K562 (cell line): ENCODE data around the gene SCN1A. TPM values are rescaled to one million over a fixed set of nuclear protein-coding genes. Genes with fewer than 3 reads are reported as not detected.

ENCODE experiments used
- BCL6 ChIP-seq: fragments of 250-450 bp; sonication (Bioruptor Pico); IDR thresholded peaks from 2 replicates; pipeline ENCODE4 v1.4.0; 2020
- BMI1 ChIP-seq: fragments of 150-350 bp; IDR thresholded peaks from 2 replicates; pipeline ENCODE4 v1.6.1; 2014; ENCODE audit warnings: low read length
- CHD1 ChIP-seq: fragments of 200-600 bp; sonication (generic); IDR thresholded peaks from one replicate; pipeline ENCODE4 v1.6.1; 2012; ENCODE audit warnings: mild to moderate bottlenecking, moderate library complexity, low read length, inconsistent platforms
- COPS2 ChIP-seq: fragments of 450-650 bp; conservative IDR thresholded peaks from 2 replicates; pipeline ENCODE4 v1.6.1; 2016; ENCODE audit warnings: mild to moderate bottlenecking, moderate library complexity
- IRF2 ChIP-seq: sonication (generic); formaldehyde crosslinking; IDR thresholded peaks from 2 replicates; pipeline ENCODE4 v1.8.1; 2022; ENCODE audit warnings: mild to moderate bottlenecking, missing genetic modification reagents
- KHSRP ChIP-seq: fragments of 450-650 bp; IDR thresholded peaks from 2 replicates; pipeline ENCODE4 v1.6.1; 2017
- MBD2 ChIP-seq: sonication (generic); IDR thresholded peaks from 2 replicates; pipeline ENCODE4 v1.6.1; 2016; ENCODE audit warnings: low read depth, borderline replicate concordance
- NEUROD1 ChIP-seq: fragments of 150-350 bp; IDR thresholded peaks from 2 replicates; pipeline ENCODE4 v1.6.1; 2014; ENCODE audit warnings: borderline replicate concordance, low read length, low read depth; ENCODE audit not compliant: partially characterized antibody
- NFRKB ChIP-seq: fragments of 450-650 bp; IDR thresholded peaks from 2 replicates; pipeline ENCODE4 v1.6.1; 2016; ENCODE audit warnings: low read depth
- PHF21A ChIP-seq: fragments of 450-650 bp; IDR thresholded peaks from 2 replicates; pipeline ENCODE4 v1.6.1; 2017; ENCODE audit warnings: low read depth, borderline replicate concordance
- POLR2A ChIP-seq: fragments of 450-650 bp; conservative IDR thresholded peaks from 2 replicates; pipeline ENCODE4 v1.6.1; 2016
- RBFOX2 ChIP-seq: fragments of 200-400 bp; formaldehyde crosslinking; IDR thresholded peaks from 2 replicates; pipeline ENCODE4 v1.6.1; 2017; ENCODE audit warnings: low read depth, mild to moderate bottlenecking, low read length, moderate library complexity
- SIRT6 ChIP-seq: IDR thresholded peaks from one replicate; pipeline ENCODE4 v1.6.1; 2012; ENCODE audit warnings: low read depth, mild to moderate bottlenecking, control low read depth, inconsistent platforms, low read length, moderate library complexity
- SNIP1 ChIP-seq: fragments of 450-650 bp; IDR thresholded peaks from 2 replicates; pipeline ENCODE4 v1.7.1; 2017; ENCODE audit warnings: low read depth, mild to moderate bottlenecking
- SP2 ChIP-seq: IDR thresholded peaks from 2 replicates; pipeline ENCODE4 v1.6.1; 2011; ENCODE audit warnings: mild to moderate bottlenecking, low read depth, low read length, moderate library complexity; ENCODE audit not compliant: poor library complexity, severe bottlenecking; ENCODE audit errors: extremely low read depth
- TARDBP ChIP-seq: fragments of 450-650 bp; IDR thresholded peaks from 2 replicates; pipeline ENCODE4 v1.6.1; 2016
- USF1 ChIP-seq: sonication (generic); formaldehyde crosslinking; IDR thresholded peaks from 2 replicates; pipeline ENCODE4 v1.9.0; 2022; ENCODE audit warnings: mild to moderate bottlenecking, missing genetic modification reagents
- ZBTB8A ChIP-seq: fragments of 450-650 bp; IDR thresholded peaks from 2 replicates; pipeline ENCODE4 v1.6.1; 2018; ENCODE audit warnings: mild to moderate bottlenecking, moderate library complexity; ENCODE audit not compliant: partially characterized antibody
- ZC3H11A ChIP-seq: IDR thresholded peaks from 2 replicates; pipeline ENCODE4 v1.6.1; 2012; ENCODE audit warnings: low read depth, low read length, improper control_type of control experiment
- ZFPM2 ChIP-seq: fragments of 250-450 bp; sonication (Bioruptor Pico); IDR thresholded peaks from 2 replicates; pipeline ENCODE4 v1.5.1; 2022; ENCODE audit warnings: mild to moderate bottlenecking
- ZKSCAN1 ChIP-seq: fragments of 150-350 bp; IDR thresholded peaks from 2 replicates; pipeline ENCODE4 v1.6.1; 2016; ENCODE audit warnings: low read depth, low read length
- ZNF134 ChIP-seq: fragments of 250-450 bp; sonication (Bioruptor Pico); conservative IDR thresholded peaks from 2 replicates; pipeline ENCODE4 v1.4.0; 2020
- ZNF75A ChIP-seq: fragments of 450-650 bp; formaldehyde crosslinking; IDR thresholded peaks from 2 replicates; pipeline ENCODE4 v1.4.0; 2020; ENCODE audit warnings: mild to moderate bottlenecking
- polyA plus RNA-seq, 8 experiments: library from polyadenylated mRNA; depleted of rRNA in 4 of 8; stranded (reverse) in 5 of 8; unstranded in 3 of 8; fragments of >200 nt; fragmentation: Nextera tagmentation in 2 of 8; fragmentation: Illumina TruSeq in 1 of 8; extraction: Ambion mirVana in 2 of 8; extraction: Trizol in 1 of 8; gene quantifications; 2 replicates each; pipeline versions ENCODE4 v1.2.1 to v1.2.3, GENCODE V29; 2011 to 2014; ENCODE audit warnings: inconsistent platforms in 1 of 8, missing spikeins in 1 of 8
- total RNA-seq, 7 experiments: library from RNA; depleted of rRNA in 6 of 7; stranded (reverse); fragments of >200 nt in 6 of 7; fragmentation: Illumina TruSeq in 2 of 7; extraction: Trizol in 2 of 7; gene quantifications; 2 replicates each; pipeline versions ENCODE4 v1.2.1 to v1.2.3, GENCODE V29; 2011 to 2021; ENCODE audit warnings: low replicate concordance in 1 of 7
- TF ChIP-seq, protein P1 (sequence below), 2 experiments: fragments of 200-800 bp in 1 of 2; sonication (Bioruptor generic) in 1 of 2; sonication (generic) in 1 of 2; formaldehyde crosslinking in 1 of 2; IDR thresholded peaks in 1 of 2; conservative IDR thresholded peaks in 1 of 2; 2 replicates each; pipeline versions ENCODE4 v1.5.0 to v1.6.1; 2016 to 2020; ENCODE audit warnings: missing compliant biosample characterization in 1 of 2, missing genetic modification characterization in 1 of 2, missing genetic modification reagents in 1 of 2
- TF ChIP-seq, protein P2 (sequence below), 2 experiments: fragments of 450-650 bp; IDR thresholded peaks; 2 replicates each; pipeline ENCODE4 v1.6.1; 2016

SCN1A gene
- total and polyA plus RNA-seq, 9 of the 15 experiments (the other 6 are each of a cell fraction or from before 2014, with no cell fraction given): not detected

DNA sequence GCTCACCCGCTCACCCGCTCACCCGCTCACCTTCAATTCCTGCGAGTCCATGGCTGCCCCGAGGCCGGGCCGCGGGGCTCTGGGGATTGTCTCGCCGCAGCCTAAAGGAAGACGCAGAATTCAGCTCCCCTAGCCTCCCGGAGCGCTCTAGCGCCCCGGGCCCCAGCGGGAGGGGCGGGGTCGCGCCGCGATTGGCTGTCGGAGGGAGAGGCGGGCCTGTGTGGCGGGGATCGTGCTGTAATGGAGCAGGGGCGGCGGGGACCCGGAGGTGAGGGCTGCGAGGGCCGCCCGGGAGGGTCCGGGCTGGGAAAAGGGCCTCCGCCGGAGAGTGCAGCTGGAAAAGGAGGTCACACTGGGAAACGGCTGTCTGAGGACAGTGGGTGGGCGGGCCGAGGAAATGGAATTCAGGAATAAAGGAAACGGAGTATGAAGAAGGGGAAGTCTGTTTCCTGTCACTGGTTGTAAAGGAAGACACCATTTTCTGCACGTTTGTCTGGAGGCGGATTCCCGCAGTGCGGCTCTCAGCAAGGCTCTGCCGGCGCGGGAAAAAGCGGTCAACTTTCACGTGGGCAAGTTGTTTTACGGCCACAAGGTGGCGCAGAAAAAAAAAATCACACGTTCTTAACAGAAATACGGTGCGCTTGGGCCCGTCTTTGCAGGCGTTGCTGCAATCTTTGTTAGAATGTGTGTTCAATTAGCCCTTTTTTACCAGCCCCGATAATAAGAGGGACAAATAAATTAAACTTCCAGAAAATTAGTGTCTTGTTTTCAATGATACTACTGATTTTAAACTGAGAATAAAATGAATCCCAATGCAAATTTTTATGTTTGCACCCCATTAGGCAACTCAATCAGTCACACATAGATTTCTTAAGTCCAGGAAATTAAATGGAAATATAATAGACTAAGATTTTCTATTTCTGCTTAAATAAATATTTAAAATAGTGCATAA, 173.9 kb downstream of the SCN1A start, which contains the start of gene TTC21B (continued):
- TF ChIP-seq USF1 (CRISPR knock-in tag) (peak; percentile 59), BCL6 (CRISPR knock-in tag) (no peak), ZC3H11A (no peak), NFRKB (peak; percentile 95), IRF2 (CRISPR knock-in tag) (no peak), SNIP1 (no peak), CHD1 (no peak), BMI1 (no peak), KHSRP (no peak), POLR2A (peak; percentile 90), ZBTB8A (no peak), ZNF134 (no peak), ZKSCAN1 (0 out of 2 replicates have a peak, but pooled peaks have one; percentile 4), PHF21A (peak; percentile 83; the same call in 1 of the 2 replicates), TARDBP (no peak), NEUROD1 (peak; percentile 71), SIRT6 (no peak), ZFPM2 (CRISPR knock-in tag) (no peak), COPS2 (no peak), SP2 (no peak), RBFOX2 (peak; percentile 88), MBD2 (peak; percentile 46; the same call in 1 of the 2 replicates), ZNF75A (CRISPR knock-in tag) (no peak)
- TF ChIP-seq, protein P1, sequence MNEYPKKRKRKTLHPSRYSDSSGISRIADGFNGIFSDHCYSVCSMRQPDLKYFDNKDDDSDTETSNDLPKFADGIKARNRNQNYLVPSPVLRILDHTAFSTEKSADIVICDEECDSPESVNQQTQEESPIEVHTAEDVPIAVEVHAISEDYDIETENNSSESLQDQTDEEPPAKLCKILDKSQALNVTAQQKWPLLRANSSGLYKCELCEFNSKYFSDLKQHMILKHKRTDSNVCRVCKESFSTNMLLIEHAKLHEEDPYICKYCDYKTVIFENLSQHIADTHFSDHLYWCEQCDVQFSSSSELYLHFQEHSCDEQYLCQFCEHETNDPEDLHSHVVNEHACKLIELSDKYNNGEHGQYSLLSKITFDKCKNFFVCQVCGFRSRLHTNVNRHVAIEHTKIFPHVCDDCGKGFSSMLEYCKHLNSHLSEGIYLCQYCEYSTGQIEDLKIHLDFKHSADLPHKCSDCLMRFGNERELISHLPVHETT (CRISPR knock-in tag; conservative IDR thresholded peaks at IDR 0.05 in 1 of 2, IDR thresholded peaks at IDR 0.05 in 1 of 2): peak in 1 of 2 experiments; percentile 73; a peak in 1 of 4 replicates
- TF ChIP-seq, protein P2, sequence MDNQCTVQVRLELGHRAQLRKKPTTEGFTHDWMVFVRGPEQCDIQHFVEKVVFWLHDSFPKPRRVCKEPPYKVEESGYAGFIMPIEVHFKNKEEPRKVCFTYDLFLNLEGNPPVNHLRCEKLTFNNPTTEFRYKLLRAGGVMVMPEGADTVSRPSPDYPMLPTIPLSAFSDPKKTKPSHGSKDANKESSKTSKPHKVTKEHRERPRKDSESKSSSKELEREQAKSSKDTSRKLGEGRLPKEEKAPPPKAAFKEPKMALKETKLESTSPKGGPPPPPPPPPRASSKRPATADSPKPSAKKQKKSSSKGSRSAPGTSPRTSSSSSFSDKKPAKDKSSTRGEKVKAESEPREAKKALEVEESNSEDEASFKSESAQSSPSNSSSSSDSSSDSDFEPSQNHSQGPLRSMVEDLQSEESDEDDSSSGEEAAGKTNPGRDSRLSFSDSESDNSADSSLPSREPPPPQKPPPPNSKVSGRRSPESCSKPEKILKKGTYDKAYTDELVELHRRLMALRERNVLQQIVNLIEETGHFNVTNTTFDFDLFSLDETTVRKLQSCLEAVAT (IDR thresholded peaks at IDR 0.05): peak; percentile 64 to 67; a peak in 3 of 4 replicates
